HCT116 (cell line): ENCODE results near the gene TMEM242. TPM values are rescaled to one million over a fixed set of nuclear protein-coding genes. Genes with fewer than 3 reads are reported as not detected.
A peak's percentile ranks its signal among the peaks of the same experiment; 100 is the strongest.

Source experiments
- ATAC-seq: fragments of 200-7000 bp; cut with Tn5 transposase; 2 replicates; pipeline ENCODE4 v1.9.1; 2020; ENCODE audit warnings: mild to moderate bottlenecking, moderate library complexity
- BruUV-seq: library from RNA; stranded (reverse); fragments of 400-500 nt; replicated peaks from 2 replicates; lab custom pipeline; 2021; lab: Mats Ljungman, UMichigan
- CTCF ChIA-PET: fragments of 300-600 bp; sonication (Branson Sonifier 250); formaldehyde crosslinking; loops from one replicate; lab custom pipeline; 2021; ENCODE audit warnings: antibody characterized with exemption; lab: Charles Lee
- POLR2A ChIA-PET: fragments of 300-600, 350-600 bp; sonication (Branson Sonifier 250); formaldehyde crosslinking; loops from one replicate; lab custom pipeline; 2021; ENCODE audit warnings: antibody characterized with exemption; lab: Charles Lee
- RAD21 ChIA-PET, 2 experiments: fragments of 300-600 bp; sonication (Branson Sonifier 250); formaldehyde crosslinking; loops; one replicate each; lab custom pipeline; 2023; ENCODE audit warnings: low total read pairs in 2 of 2; ENCODE audit not compliant: uncharacterized antibody in 2 of 2, unreplicated experiment in 2 of 2, low non-redundant PET in 1 of 2; lab: Charles Lee
- DNase-seq: peaks from one replicate; pipeline ENCODE4 v3.0.0-alpha.2; 2010; ENCODE audit warnings: low read depth, low spot score
- H2AFZ ChIP-seq: fragments of 200-600 bp; shearing (Covaris generic), sonication (generic); 2 replicates; pipeline ENCODE4 v1.6.1; 2017; ENCODE audit warnings: low read depth, mixed run types, mixed read lengths, antibody characterized with exemption, low read length; ENCODE audit not compliant: poor library complexity, severe bottlenecking
- H3K27ac ChIP-seq: 2 replicates; pipeline ENCODE4 v1.5.1; 2012; ENCODE audit warnings: low read depth, low read length
- H3K27me3 ChIP-seq: fragments of 200-600 bp; sonication (generic); 2 replicates; pipeline ENCODE4 v1.6.1; 2016; ENCODE audit warnings: mixed run types, low read length, mixed read lengths; ENCODE audit not compliant: insufficient read depth
- H3K36me3 ChIP-seq, 2 experiments: fragments of 200-500 bp in 1 of 2; fragments of 200-600 bp in 1 of 2; sonication (Bioruptor generic) in 1 of 2; sonication (generic) in 1 of 2; 2 replicates each; pipeline versions ENCODE4 v1.5.1 to v1.6.1; 2014 to 2016; ENCODE audit warnings: low read length in 2 of 2, inconsistent platforms in 1 of 2, mixed read lengths in 1 of 2, mixed run types in 1 of 2; ENCODE audit not compliant: insufficient read depth in 2 of 2, control insufficient read depth in 1 of 2
- H3K4me1 ChIP-seq, 2 experiments: fragments of 200-600 bp in 1 of 2; sonication (generic) in 1 of 2; 2 replicates each; pipeline versions ENCODE4 v1.5.1 to v1.6.1; 2012 to 2017; ENCODE audit warnings: low read length in 2 of 2, inconsistent platforms in 1 of 2, mild to moderate bottlenecking in 1 of 2, mixed read lengths in 1 of 2, mixed run types in 1 of 2, moderate library complexity in 1 of 2; ENCODE audit not compliant: insufficient read depth in 2 of 2, control insufficient read depth in 1 of 2
- H3K4me2 ChIP-seq: fragments of 200-600 bp; sonication (generic); 2 replicates; pipeline ENCODE4 v1.6.1; 2017; ENCODE audit warnings: mixed run types, low read length, mixed read lengths
- H3K4me3 ChIP-seq, 2 experiments: fragments of 200-600 bp in 1 of 2; sonication (generic) in 1 of 2; replicated peaks in 1 of 2; 2 replicates each; pipeline ENCODE4 v1.5.1; 2011 to 2016; ENCODE audit warnings: low read length in 2 of 2, control low read depth in 1 of 2, low read depth in 1 of 2, mild to moderate bottlenecking in 1 of 2, mixed read lengths in 1 of 2, mixed run types in 1 of 2
- H3K79me2 ChIP-seq: fragments of 200-600 bp; sonication (generic); 2 replicates; pipeline ENCODE4 v1.6.1; 2017; ENCODE audit warnings: mild to moderate bottlenecking, mixed run types, low read length, moderate library complexity, mixed read lengths; ENCODE audit not compliant: insufficient read depth
- H3K9ac ChIP-seq: fragments of 200-600 bp; sonication (generic); 2 replicates; pipeline ENCODE4 v1.6.1; 2016; ENCODE audit warnings: low read length, mixed read lengths
- H3K9me2 ChIP-seq: fragments of 200-600 bp; sonication (generic), shearing (Covaris generic); 2 replicates; pipeline ENCODE4 v1.6.1; 2017; ENCODE audit warnings: mixed run types, mild to moderate bottlenecking, moderate library complexity; ENCODE audit not compliant: insufficient read depth
- H3K9me3 ChIP-seq, 2 experiments: fragments of 200-500 bp in 1 of 2; fragments of 200-600 bp in 1 of 2; sonication (Bioruptor generic) in 1 of 2; sonication (generic) in 1 of 2; 2 replicates each; pipeline ENCODE4 v1.6.1; 2014 to 2017; ENCODE audit warnings: low read length in 2 of 2, mixed read lengths in 2 of 2, inconsistent platforms in 1 of 2, low read depth in 1 of 2, mild to moderate bottlenecking in 1 of 2, mixed run types in 1 of 2, moderate library complexity in 1 of 2; ENCODE audit not compliant: control insufficient read depth in 1 of 2, insufficient read depth in 1 of 2
- H4K20me1 ChIP-seq: fragments of 200-600 bp; sonication (generic), shearing (Covaris generic); 2 replicates; pipeline ENCODE4 v1.6.1; 2017; ENCODE audit warnings: mixed run types, mild to moderate bottlenecking, moderate library complexity; ENCODE audit not compliant: insufficient read depth
- ATF3 ChIP-seq: IDR thresholded peaks from 2 replicates; pipeline ENCODE4 v1.6.1; 2012
- CBX3 ChIP-seq: IDR thresholded peaks from 2 replicates; pipeline ENCODE4 v1.6.1; 2012; ENCODE audit warnings: low read depth
- CEBPB ChIP-seq: IDR thresholded peaks from 2 replicates; pipeline ENCODE4 v1.6.1; 2012; ENCODE audit warnings: low read depth
- CTCF ChIP-seq, 3 experiments: fragments of 200-600 bp in 1 of 3; sonication (generic) in 1 of 3; IDR thresholded peaks in 2 of 3; conservative IDR thresholded peaks in 1 of 3; 2 replicates each; pipeline ENCODE4 v1.5.1; 2012 to 2017; ENCODE audit warnings: low read depth in 2 of 3, low read length in 2 of 3, antibody characterized with exemption in 1 of 3, borderline replicate concordance in 1 of 3, control low read depth in 1 of 3, mild to moderate bottlenecking in 1 of 3, mixed read lengths in 1 of 3, mixed run types in 1 of 3, moderate library complexity in 1 of 3; ENCODE audit not compliant: insufficient read depth in 1 of 3
- EGR1 ChIP-seq: IDR thresholded peaks from 2 replicates; pipeline ENCODE4 v1.6.1; 2012; ENCODE audit warnings: low read depth
- EZH2 ChIP-seq: fragments of 200-600 bp; sonication (generic); IDR thresholded peaks from 2 replicates; pipeline ENCODE4 v1.6.1; 2017; ENCODE audit warnings: antibody characterized with exemption, mixed run types
- EZH2phosphoT487 ChIP-seq: fragments of 200-600 bp; IDR thresholded peaks from 2 replicates; pipeline ENCODE4 v1.6.1; 2018; ENCODE audit warnings: antibody characterized with exemption, borderline replicate concordance
- JUND ChIP-seq: IDR thresholded peaks from 2 replicates; pipeline ENCODE4 v1.6.1; 2012
- MAX ChIP-seq: IDR thresholded peaks from 2 replicates; pipeline ENCODE4 v1.6.1; 2012
- POLR2A ChIP-seq: IDR thresholded peaks from 2 replicates; pipeline ENCODE4 v1.7.0; 2011; ENCODE audit warnings: borderline replicate concordance; ENCODE audit not compliant: insufficient read depth, insufficient read length; ENCODE audit errors: extremely low read depth
- POLR2AphosphoS5 ChIP-seq: IDR thresholded peaks from 2 replicates; pipeline ENCODE4 v1.6.1; 2011; ENCODE audit warnings: mild to moderate bottlenecking, low read depth, low read length, moderate library complexity
- SIN3A ChIP-seq: IDR thresholded peaks from 2 replicates; pipeline ENCODE4 v1.6.1; 2012; ENCODE audit warnings: low read depth
- SP1 ChIP-seq: IDR thresholded peaks from 2 replicates; pipeline ENCODE4 v1.6.1; 2012; ENCODE audit warnings: low read depth
- SRF ChIP-seq: IDR thresholded peaks from 2 replicates; pipeline ENCODE4 v1.6.1; 2012; ENCODE audit warnings: low read depth
- TCF7L2 ChIP-seq: IDR thresholded peaks from 2 replicates; pipeline ENCODE4 v1.7.0; 2011; ENCODE audit warnings: borderline replicate concordance, inconsistent platforms; ENCODE audit not compliant: insufficient read depth, insufficient read length; ENCODE audit errors: extremely low read depth
- YY1 ChIP-seq: IDR thresholded peaks from 2 replicates; pipeline ENCODE4 v1.6.1; 2011; ENCODE audit warnings: low read length, low read depth, moderate library complexity, mild to moderate bottlenecking; ENCODE audit not compliant: insufficient replicate concordance; ENCODE audit errors: extremely low read depth
- ZBTB33 ChIP-seq: IDR thresholded peaks from 2 replicates; pipeline ENCODE4 v1.6.1; 2011; ENCODE audit warnings: mild to moderate bottlenecking, low read length, moderate library complexity; ENCODE audit not compliant: insufficient replicate concordance; ENCODE audit errors: extremely low read depth
- ZFX ChIP-seq: fragments of 450-650 bp; IDR thresholded peaks from 2 replicates; pipeline ENCODE4 v1.6.1; 2017
- ZNF274 ChIP-seq: fragments of 200-500 bp; sonication (Bioruptor generic); IDR thresholded peaks from 2 replicates; pipeline ENCODE4 v1.6.1; 2014; ENCODE audit warnings: mild to moderate bottlenecking, low read depth, low read length, inconsistent platforms
- intact Hi-C: fragments of 100-400 bp; cut with micrococcal nuclease; formaldehyde crosslinking; loops from 2 replicates; pipeline ENCODE4 v1.10.0; 2022
- total RNA-seq: library from RNA; stranded (reverse); gene quantifications from one replicate; pipeline ENCODE4 v1.2.1, GENCODE V29; 2021; ENCODE audit not compliant: unreplicated experiment

TMEM242 gene
- total RNA-seq, 1 experiment from 2014 or later, result 11.6 TPM

GRCh38 chr6:157240960-157241311 is 82.4 kb downstream of the TMEM242 start:
- no peaks in the 10 kb centered on the region for H3K27me3 ChIP-seq
- no peaks in the 10 kb centered on the region for H3K79me2 ChIP-seq
- no peak overlapping the region for H2AFZ ChIP-seq
- no peaks in the 10 kb centered on the region for H3K9me2 ChIP-seq
- H3K27ac ChIP-seq, result no peak overlapping the region
- intact Hi-C loops, result no loop called here
- no peak overlapping the region for H3K9ac ChIP-seq
- H3K4me3 ChIP-seq, result no peak overlapping the region
- H3K9me3 ChIP-seq, result no peaks in the 10 kb centered on the region
- BruUV-seq, result no TSS peak
- H4K20me1 ChIP-seq, result no peaks in the 10 kb centered on the region
- CTCF ChIA-PET, result no interaction called here
- ATAC-seq, result 0 out of 2 replicates have a peak, but pooled peaks have one; percentile 9
- RAD21 ChIA-PET, result no interaction called here
- H3K4me2 ChIP-seq, result peak overlapping the region; percentile 77; the same call in 1 of the 2 replicates
- POLR2A ChIA-PET, result no interaction called here
- no peak for DNase-seq
- TF ChIP-seq TCF7L2, result no peak
- TF ChIP-seq SP1, result no peak
- TF ChIP-seq JUND, result no peak
- no peak for TF ChIP-seq POLR2A
- TF ChIP-seq ZBTB33, result no peak
- TF ChIP-seq EGR1, result no peak
- no peak for TF ChIP-seq SIN3A
- no peak for TF ChIP-seq CEBPB
- no peak for TF ChIP-seq YY1
- TF ChIP-seq CBX3, result no peak
- no peak for TF ChIP-seq POLR2AphosphoS5
- TF ChIP-seq ZFX, result no peak
- TF ChIP-seq MAX, result no peak
- no peak for TF ChIP-seq ZNF274
- no peak for TF ChIP-seq EZH2
- TF ChIP-seq EZH2phosphoT487, result no peak
- no peak for TF ChIP-seq CTCF (IDR thresholded peaks at IDR 0.05 in 2 of 3, conservative IDR thresholded peaks at IDR 0.05 in 1 of 3; ENCODE audit: borderline replicate concordance in 1 of 3, insufficient read depth in 1 of 3, low read depth in 2 of 3, low read length in 2 of 3)
- no peak for TF ChIP-seq SRF
- no peak for TF ChIP-seq ATF3
- no peaks in the 10 kb centered on the region for H3K36me3 ChIP-seq
- peaks cover 0 to 12% of the 10 kb centered on the region in 2 experiments; a peak in 2 of 4 replicates for H3K4me1 ChIP-seq
